ENCODE results near the gene TUBB6.

The TUBB6 gene

GRCh38 chr18:12295389-12296086 is 12.5 kb upstream of the TUBB6 start:
- no peak overlapping the region for H3K27ac Mint-ChIP-seq
- peaks cover 11% of the 10 kb centered on the region for H3K4me1 Mint-ChIP-seq
- TF ChIP-seq CTCF (IDR thresholded peaks at IDR 0.05; ENCODE audit: unreplicated experiment in 3 of 3) = no peak
- H3K4me3 Mint-ChIP-seq = no peak overlapping the region
- peaks cover 2% of the 10 kb centered on the region for H3K9me3 Mint-ChIP-seq
- peaks cover 16% of the 10 kb centered on the region for H3K27me3 Mint-ChIP-seq (ENCODE audit: low read depth)
- no peaks in the 10 kb centered on the region for H3K36me3 Mint-ChIP-seq (ENCODE audit: low read depth)

- Mint-ChIP-seq H3K9me3 (peaks cover 2% of the 10 kb centered on the region), H3K4me3 (no peak overlapping the region), H3K36me3 (ENCODE audit: low read depth) (no peaks in the 10 kb centered on the region), H3K4me1 (peaks cover 11% of the 10 kb centered on the region), H3K27ac (no peak overlapping the region), H3K27me3 (ENCODE audit: low read depth) (peaks cover 16% of the 10 kb centered on the region)
- no peak for TF ChIP-seq CTCF (IDR thresholded peaks at IDR 0.05; ENCODE audit: unreplicated experiment in 3 of 3)
Measured at GRCh38 chr18:12296087-12296403, 12.0 kb upstream of the TUBB6 start.

- Mint-ChIP-seq H3K4me3 (no peak overlapping the region), H3K27ac (no peak overlapping the region), H3K27me3 (ENCODE audit: low read depth) (peaks cover 14% of the 10 kb centered on the region), H3K4me1 (peaks cover 8% of the 10 kb centered on the region), H3K36me3 (ENCODE audit: low read depth) (no peaks in the 10 kb centered on the region), H3K9me3 (peaks cover 2% of the 10 kb centered on the region)
- no peak for TF ChIP-seq CTCF (IDR thresholded peaks at IDR 0.05; ENCODE audit: unreplicated experiment in 3 of 3)
Measured at GRCh38 chr18:12296457-12296856, 11.6 kb upstream of the TUBB6 start.

GRCh38 chr18:12299862-12300261 is 8.2 kb upstream of the TUBB6 start:
- no peak for TF ChIP-seq CTCF (IDR thresholded peaks at IDR 0.05; ENCODE audit: unreplicated experiment in 3 of 3)
- H3K27ac Mint-ChIP-seq = no peak overlapping the region
- H3K4me1 Mint-ChIP-seq = peaks cover 3% of the 10 kb centered on the region
- H3K36me3 Mint-ChIP-seq (ENCODE audit: low read depth) = no peaks in the 10 kb centered on the region
- H3K4me3 Mint-ChIP-seq = no peak overlapping the region
- no peaks in the 10 kb centered on the region for H3K9me3 Mint-ChIP-seq
- H3K27me3 Mint-ChIP-seq (ENCODE audit: low read depth) = peaks cover 14% of the 10 kb centered on the region

GRCh38 chr18:12301263-12302005 is 6.6 kb upstream of the TUBB6 start:
- TF ChIP-seq CTCF (IDR thresholded peaks at IDR 0.05; ENCODE audit: unreplicated experiment in 3 of 3) = no peak
- Mint-ChIP-seq H3K9me3 (no peaks in the 10 kb centered on the region), H3K4me3 (no peak overlapping the region), H3K27me3 (ENCODE audit: low read depth) (peaks cover 24% of the 10 kb centered on the region), H3K4me1 (peaks cover 14% of the 10 kb centered on the region), H3K36me3 (ENCODE audit: low read depth) (no peaks in the 10 kb centered on the region), H3K27ac (no peak overlapping the region)
